GDM1 (cell line): ENCODE data around the gene KRTAP10-1.
"Not testable (repeated sequence)": the region's sequence is repeated elsewhere in the genome, so short reads cannot be mapped to it uniquely, and the experiment has no call there.

Source experiments
- DNase-seq: peaks from one replicate; lab custom pipeline; 2025; lab: John Stamatoyannopoulos, UW

KRTAP10-1 gene

DNA sequence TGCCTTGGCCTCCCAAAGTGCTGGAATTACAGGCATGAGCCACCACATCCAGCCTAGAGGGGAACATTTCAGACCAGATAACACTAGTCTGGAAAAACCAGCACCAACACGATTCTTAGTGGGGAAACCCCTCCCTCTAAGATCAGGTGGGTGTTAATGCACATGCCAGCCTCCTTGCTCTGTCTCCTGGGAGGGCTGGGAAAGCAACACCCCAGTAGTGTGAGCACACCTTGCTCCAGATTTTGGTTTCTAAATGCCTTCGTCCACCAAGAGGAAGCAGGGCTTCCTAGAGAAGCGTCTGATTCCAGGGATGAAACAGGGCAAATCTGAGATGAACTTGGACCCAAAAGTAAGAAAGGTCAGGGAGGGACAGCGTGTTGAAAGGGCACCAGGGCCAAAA is 31.3 kb upstream of the KRTAP10-1 start:
- no peak for DNase-seq

GRCh38 chr21:44569861-44570517 is 30.0 kb upstream of the KRTAP10-1 start:
- DNase-seq: no peak

DNA sequence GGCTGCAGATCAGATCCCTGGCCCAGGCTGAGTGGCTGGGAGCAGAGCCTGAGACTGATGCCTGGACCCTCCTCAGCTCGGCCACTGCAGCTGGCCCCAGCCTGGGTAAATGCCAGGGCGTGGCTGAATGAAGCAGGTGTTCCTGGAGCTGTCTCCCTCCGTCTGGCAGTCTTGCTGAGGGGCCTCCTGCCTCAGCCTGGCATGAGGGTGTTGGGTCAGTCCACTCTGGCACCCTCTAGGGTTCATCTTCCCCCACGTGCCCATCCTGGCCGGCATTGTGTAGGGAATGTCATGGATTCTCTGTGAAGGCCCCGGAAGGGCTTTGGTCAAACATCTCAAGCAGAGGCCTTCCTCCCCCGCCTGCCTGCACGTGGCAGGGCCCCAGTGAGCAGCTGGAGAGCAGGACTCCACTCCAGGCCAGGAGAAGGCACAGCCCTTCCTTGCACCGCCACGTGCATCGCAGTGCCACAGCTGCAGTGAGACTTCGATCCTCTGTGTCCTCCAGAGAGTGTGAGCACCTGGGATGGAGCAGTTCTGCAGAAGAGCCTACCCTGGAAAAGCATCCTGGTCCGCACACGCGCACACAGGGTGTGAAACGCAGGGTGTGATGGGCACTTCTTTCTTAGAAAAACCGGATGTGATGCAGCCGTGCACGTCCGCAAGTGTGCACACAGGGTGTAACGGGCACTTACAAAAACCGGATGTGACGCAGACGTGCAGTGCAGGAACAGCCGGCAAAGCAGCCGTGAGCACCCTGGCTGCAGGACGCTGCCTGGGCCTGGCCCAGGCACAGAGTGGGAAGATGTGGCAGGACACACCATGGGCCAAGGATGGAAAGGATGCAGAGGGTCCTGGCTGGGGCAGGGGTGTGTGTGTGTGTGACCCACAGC is 28.9 kb upstream of the KRTAP10-1 start:
- no peak for DNase-seq

- DNase-seq: no peak
These were observed 28.3 kb upstream of the KRTAP10-1 start for GRCh38 chr21:44568261-44568660.

DNA sequence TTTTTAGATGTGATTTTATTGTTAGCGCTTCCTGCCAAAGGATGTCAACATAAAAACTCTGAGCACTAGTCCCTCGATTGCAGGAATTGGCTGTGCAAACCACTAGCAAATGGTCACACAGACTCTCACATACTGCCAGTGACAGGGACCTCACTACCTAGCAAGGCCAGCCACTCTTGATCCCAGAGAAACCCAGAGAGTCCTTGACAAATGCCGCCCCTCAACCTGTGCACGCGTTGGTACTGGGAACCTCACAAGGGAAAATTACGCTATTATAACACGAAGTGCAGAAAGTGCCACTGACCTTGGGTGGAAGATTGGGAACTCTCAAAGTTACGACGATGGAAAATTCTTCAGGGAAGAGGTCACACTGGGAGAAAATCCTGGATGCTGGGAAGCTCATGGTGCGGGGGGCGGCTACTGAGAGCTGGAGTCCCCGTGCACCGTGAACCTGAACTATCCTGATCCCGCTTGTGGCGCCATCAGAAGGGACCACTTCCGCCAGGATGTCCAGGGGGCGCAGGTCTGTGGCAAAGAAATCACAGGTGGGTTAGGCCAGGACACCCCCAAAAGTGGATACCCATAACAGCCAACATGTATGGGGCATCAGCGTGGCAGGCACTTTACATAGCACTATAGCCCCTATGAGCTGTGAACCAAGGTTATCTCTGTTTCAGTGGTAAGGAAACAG is 27.6 kb upstream of the KRTAP10-1 start:
- DNase-seq: no peak

DNA sequence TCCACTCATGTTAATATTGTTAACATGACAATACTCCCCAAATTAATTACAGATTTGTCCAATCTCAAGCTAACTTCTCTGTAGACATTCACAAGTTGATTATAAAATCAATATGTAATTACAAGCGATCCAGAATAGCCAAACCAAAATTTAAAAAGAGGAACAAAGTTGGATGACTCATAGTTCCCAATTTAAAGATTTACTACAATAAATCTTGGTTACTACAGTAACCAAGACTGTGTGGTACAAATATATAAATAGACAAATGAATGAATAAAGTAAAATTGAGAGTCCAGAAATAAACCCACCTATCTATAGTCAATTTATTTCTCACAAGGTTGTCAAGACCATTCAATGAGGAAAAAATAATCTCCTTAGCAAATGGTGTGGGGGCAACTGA is 26.4 kb upstream of the KRTAP10-1 start:
- DNase-seq: no peak

- DNase-seq: no peak
These were observed 25.0 kb upstream of the KRTAP10-1 start for GRCh38 chr21:44564886-44565598.

GRCh38 chr21:44564099-44564498 is 24.1 kb upstream of the KRTAP10-1 start:
- DNase-seq: no peak

GRCh38 chr21:44558695-44559094 is 18.7 kb upstream of the KRTAP10-1 start, which contains the start of gene KRTAP10-3:
Gene KRTAP10-3, minus strand, starts transcription at chr21:44558795. Its CDS starts 80 bp downstream, at chr21:44558715.
- no peak for DNase-seq

- not testable (repeated sequence) for DNase-seq
These were observed 18.3 kb upstream of the KRTAP10-1 start for GRCh38 chr21:44558329-44558675.

DNA sequence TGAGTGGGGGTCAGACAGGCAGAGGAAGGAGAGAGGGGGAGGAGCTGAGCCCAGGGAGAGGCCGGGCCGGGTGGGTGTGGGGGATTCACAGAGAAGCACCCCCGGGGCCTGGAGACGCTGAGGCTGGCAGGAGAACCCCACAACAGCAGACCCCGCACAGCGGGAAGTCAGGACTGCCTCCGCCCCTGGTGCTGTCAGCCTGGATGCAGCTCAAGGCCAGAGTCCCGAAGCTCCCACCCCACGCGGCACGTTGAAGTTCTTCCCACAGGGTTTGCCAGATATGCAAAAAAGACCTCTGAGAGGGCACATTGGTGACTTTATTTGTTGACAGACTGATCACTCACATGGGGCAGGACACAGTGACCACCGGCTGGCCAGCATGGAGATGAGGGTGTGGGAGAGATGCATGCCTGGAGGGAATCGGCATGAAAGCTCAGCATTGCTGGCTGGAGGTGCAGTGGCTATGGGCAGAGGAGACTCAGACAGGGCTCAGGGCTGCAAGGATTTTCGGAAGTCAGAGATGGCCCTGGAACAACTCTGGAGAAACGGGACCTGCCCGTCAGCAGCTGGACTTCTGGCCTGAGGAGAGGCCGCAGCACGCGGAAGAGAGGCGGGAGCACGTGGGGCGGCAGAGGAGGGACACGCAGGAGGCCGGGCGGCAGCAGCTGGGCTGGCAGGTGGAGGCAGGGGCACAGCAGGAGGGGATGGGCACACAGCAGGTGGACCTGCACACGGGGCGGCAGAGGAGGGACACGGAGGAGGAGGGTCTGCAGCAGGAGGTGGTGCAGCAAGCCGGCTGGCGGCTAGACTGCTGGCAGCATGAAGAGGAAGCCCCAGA is 17.7 kb upstream of the KRTAP10-1 start:
- no peak for DNase-seq

- no peak for DNase-seq
These were observed 16.9 kb upstream of the KRTAP10-1 start for GRCh38 chr21:44556879-44557278.

DNA sequence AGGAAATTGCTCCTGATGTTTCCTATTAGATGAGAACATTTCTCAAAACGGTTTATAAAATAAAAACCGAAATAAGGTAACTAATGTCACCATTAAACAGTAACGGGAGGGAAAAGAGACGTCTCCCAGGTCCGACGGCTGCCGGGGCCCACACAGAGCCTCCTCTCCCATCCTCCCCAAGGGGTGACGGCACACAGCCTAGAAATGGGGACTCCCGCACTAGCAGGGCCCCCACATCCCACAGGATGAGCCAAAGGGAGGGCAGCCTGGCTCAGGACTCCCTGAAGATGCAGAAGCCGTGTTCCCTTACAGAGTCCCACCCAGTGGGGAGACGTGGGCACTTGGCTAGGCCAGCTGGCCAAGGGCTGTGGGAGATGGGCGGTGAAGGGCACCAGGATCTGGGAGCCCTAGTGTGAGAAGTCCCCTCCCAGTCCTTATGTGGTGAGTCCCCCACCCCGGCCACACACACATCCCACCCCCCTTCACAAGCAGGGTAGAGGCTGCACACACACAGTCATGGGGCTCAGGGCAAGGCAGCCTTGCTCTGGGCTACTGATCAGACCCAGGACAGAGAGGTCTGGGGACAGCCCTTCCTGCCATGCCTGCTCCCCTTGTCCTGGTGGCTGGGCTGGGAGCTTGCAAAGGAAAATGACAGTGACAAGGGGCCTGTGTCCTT is 15.3 kb upstream of the KRTAP10-1 start:
- no peak for DNase-seq

- DNase-seq: no peak
These were observed 12.7 kb upstream of the KRTAP10-1 start for GRCh38 chr21:44552681-44553080.

DNA sequence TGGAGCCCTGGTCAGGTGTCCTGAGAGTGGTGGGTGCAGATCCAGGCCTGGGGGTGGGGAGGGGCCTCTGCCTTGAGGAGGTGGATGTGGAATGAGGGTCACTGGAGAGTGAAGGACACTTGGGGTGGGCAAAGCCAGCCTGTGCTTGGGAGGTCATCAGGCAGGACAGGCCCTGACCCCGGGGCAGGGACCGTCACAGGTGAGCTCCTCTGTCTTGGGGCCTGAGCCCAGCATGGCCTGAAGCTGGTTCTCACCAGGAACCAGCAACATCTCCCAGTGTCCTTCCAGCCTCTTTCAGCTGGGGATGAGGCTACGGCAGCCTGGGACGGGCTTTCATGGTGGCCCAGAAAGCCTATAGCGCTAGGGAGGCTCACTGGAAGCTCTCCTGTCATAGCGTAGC is 12.1 kb upstream of the KRTAP10-1 start:
- DNase-seq: no peak

DNA sequence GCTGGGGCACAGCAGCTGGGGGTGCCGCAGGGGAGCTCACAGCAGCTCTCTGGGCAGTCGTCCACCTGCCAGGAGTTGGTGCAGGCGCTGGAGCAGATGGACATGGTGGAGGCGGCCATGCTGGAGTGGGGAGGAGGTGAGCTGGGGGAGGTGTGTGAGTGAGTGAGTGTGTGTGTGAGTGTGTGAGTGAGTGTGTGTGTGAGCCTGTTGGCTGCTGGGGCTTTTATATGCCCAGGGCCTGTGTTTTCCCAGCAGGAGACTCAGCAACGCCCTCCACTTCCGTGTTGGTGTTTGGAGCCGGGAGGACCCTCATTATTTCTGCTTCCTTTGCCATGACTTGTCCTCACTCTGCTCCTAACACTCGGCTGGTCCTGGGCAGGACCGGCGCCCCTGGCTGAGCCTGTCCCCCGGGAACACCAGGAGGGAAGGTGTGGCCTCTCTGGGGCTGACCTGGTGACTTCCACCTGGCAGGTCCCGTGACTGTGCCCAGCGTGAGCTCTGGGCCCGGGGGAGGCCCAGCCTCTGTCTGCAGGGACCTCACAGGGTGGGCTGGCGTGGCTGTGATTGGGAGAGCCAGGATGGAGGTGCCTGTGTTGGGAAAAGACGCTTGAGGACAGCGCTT is 11.5 kb upstream of the KRTAP10-1 start, which contains the start of gene KRTAP10-2:
KRTAP10-2 (minus strand) TSS at position 166 of the 622 bp plus-strand sequence; CDS start at position 119, 47 bp downstream.
- DNase-seq: no peak

DNA sequence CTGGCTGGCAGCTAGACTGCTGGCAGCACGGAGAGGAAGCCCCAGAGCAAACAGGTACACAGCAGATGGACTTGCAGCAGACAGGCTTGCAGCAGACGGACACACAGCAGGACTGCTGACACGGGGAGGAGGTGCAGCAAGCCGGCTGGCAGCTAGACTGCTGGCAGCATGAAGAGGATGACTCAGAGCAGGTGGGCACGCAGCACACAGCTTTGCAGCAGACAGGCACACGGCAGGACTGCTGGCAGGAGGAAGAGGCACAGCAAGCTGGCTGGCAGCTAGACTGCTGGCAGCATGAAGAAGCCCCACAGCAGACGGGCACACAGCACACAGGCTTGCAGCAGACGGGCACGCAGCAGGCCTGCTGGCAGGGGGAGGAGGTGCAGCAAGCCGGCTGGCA is 10.8 kb upstream of the KRTAP10-1 start:
- DNase-seq: no peak

- DNase-seq: not testable (repeated sequence)
These were observed 10.3 kb upstream of the KRTAP10-1 start for GRCh38 chr21:44550285-44550684.

DNA sequence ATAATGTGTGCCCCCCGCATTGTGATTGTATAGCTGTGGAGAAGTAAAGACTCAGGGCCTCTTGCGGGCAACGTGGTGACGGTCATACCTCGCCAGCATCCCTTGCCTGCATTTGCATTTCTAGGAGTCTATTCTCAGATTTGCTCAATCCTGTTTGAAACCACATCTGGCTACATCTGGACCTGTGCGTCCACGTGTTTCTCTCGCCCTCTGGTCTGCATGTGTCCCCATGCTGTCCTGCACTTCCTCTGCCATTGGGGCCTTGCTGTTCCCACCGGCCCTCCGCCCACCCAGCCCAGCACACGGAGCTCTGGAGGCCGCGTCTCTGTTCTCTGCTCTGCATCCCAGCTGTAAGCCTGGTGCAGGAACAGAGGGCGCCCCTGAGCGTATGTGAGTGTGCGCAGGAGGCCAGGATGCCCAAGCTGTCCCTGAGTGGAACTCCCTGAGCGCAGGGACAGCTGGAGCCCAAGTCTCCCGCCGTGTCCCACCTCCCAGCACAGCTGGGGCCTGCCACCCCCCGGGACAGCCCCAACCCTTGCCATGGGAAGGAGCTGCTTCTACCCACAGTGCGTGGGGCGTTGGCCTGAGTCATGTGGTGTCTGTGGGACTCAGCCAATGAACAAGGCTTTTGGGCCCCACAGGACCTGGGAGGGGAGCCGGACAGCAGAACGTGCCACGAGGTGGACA is 9.7 kb upstream of the KRTAP10-1 start:
- no peak for DNase-seq
